ENCODE results near the gene PFKP. TPM values are rescaled to one million over a fixed set of nuclear protein-coding genes. Genes with fewer than 3 reads are reported as not detected.
A peak's percentile ranks its signal among the peaks of the same experiment; 100 is the strongest.

Gene PFKP
- total RNA-seq, 1 experiment from 2014 or later = 140 TPM

GRCh38 chr10:3129581-3130340 lies 62.4 kb downstream of the PFKP start:
- intact Hi-C loops (cut with micrococcal nuclease) = no loop called here
- POLR2A ChIA-PET (ENCODE audit: unreplicated experiment) = no interaction called here

GRCh38 chr10:3131098-3131497 lies 63.8 kb downstream of the PFKP start:
- ChIA-PET POLR2A (ENCODE audit: unreplicated experiment) (no interaction called here), CTCF (no interaction called here)
- Histone ChIP-seq H3K27me3 (ENCODE audit: low read length) (no peaks in the 10 kb centered on the region), H3F3A (ENCODE audit: low read length, unreplicated experiment) (no peaks in the 10 kb centered on the region), H3K4me3 (ENCODE audit: low read length) (no peak overlapping the region), H3K36me3 (ENCODE audit: low read depth, low read length) (peaks cover 18% of the 10 kb centered on the region), H3K4me1 (ENCODE audit: insufficient read depth, low read length) (peaks cover 14% of the 10 kb centered on the region; the same call in 1 of the 2 replicates), H4K20me1 (ENCODE audit: low read length) (no peaks in the 10 kb centered on the region), H3K9me2 (replicated peaks; ENCODE audit: low read length) (no peaks in the 10 kb centered on the region), H2AFZ (ENCODE audit: low read length) (no peak overlapping the region), H3K9ac (ENCODE audit: low read length) (no peak overlapping the region), H3K27ac (ENCODE audit: low read length) (peak overlapping the region; percentile 49), H3K79me2 (ENCODE audit: low read length) (no peaks in the 10 kb centered on the region), H3K4me2 (ENCODE audit: low read length) (no peak overlapping the region), H3K9me3 (ENCODE audit: low read length) (no peaks in the 10 kb centered on the region)
- TF ChIP-seq EZH2phosphoT487 (IDR thresholded peaks at IDR 0.05; ENCODE audit: borderline replicate concordance, low read length) = no peak
- TF ChIP-seq EZH2 (IDR thresholded peaks at IDR 0.05; ENCODE audit: low read length, unreplicated experiment) = no peak
- no peak for TF ChIP-seq CTCF (conservative IDR thresholded peaks at IDR 0.05; ENCODE audit: low read depth, low read length)
- peak; percentile 92 for ATAC-seq
- peak; percentile 73 for DNase-seq
- intact Hi-C loops (cut with micrococcal nuclease) = no loop called here
- BruUV-seq (replicated peaks) = no TSS peak

More at GRCh38 chr10:3129581-3130340, 62.4 kb downstream of the PFKP start:
- Histone ChIP-seq H3K27me3 (ENCODE audit: low read length) (no peaks in the 10 kb centered on the region), H3K4me2 (ENCODE audit: low read length) (no peak overlapping the region), H3K9ac (ENCODE audit: low read length) (no peak overlapping the region), H3K4me1 (ENCODE audit: insufficient read depth, low read length) (peaks cover 14% of the 10 kb centered on the region; the same call in 1 of the 2 replicates), H3K27ac (ENCODE audit: low read length) (peak overlapping the region; percentile 56), H4K20me1 (ENCODE audit: low read length) (no peaks in the 10 kb centered on the region), H3K79me2 (ENCODE audit: low read length) (no peaks in the 10 kb centered on the region), H3K9me3 (ENCODE audit: low read length) (no peaks in the 10 kb centered on the region), H2AFZ (ENCODE audit: low read length) (no peak overlapping the region), H3K4me3 (ENCODE audit: low read length) (no peak overlapping the region), H3K9me2 (replicated peaks; ENCODE audit: low read length) (no peaks in the 10 kb centered on the region), H3F3A (ENCODE audit: low read length, unreplicated experiment) (no peaks in the 10 kb centered on the region), H3K36me3 (ENCODE audit: low read depth, low read length) (peaks cover 12% of the 10 kb centered on the region; the same call in 1 of the 2 replicates)
- CTCF ChIA-PET = no interaction called here
- ATAC-seq (no peak), DNase-seq (no peak)
- no TSS peak for BruUV-seq (replicated peaks)
- TF ChIP-seq EZH2phosphoT487 (IDR thresholded peaks at IDR 0.05; ENCODE audit: borderline replicate concordance, low read length) (no peak), EZH2 (IDR thresholded peaks at IDR 0.05; ENCODE audit: low read length, unreplicated experiment) (no peak), CTCF (conservative IDR thresholded peaks at IDR 0.05; ENCODE audit: low read depth, low read length) (no peak)
